Activated CD4-positive, alpha-beta T cell treated with anti-CD3 and anti-CD28 coated beads for 24 hours (primary cell): ENCODE measurements around the gene WIF1.

ENCODE experiments used
- DNase-seq, 2 donors: peaks; one replicate each; pipeline ENCODE4 v3.0.0-alpha.2; 2020; ENCODE audit warnings: low read depth in 2 of 2

The WIF1 gene, protein sequence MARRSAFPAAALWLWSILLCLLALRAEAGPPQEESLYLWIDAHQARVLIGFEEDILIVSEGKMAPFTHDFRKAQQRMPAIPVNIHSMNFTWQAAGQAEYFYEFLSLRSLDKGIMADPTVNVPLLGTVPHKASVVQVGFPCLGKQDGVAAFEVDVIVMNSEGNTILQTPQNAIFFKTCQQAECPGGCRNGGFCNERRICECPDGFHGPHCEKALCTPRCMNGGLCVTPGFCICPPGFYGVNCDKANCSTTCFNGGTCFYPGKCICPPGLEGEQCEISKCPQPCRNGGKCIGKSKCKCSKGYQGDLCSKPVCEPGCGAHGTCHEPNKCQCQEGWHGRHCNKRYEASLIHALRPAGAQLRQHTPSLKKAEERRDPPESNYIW

DNA sequence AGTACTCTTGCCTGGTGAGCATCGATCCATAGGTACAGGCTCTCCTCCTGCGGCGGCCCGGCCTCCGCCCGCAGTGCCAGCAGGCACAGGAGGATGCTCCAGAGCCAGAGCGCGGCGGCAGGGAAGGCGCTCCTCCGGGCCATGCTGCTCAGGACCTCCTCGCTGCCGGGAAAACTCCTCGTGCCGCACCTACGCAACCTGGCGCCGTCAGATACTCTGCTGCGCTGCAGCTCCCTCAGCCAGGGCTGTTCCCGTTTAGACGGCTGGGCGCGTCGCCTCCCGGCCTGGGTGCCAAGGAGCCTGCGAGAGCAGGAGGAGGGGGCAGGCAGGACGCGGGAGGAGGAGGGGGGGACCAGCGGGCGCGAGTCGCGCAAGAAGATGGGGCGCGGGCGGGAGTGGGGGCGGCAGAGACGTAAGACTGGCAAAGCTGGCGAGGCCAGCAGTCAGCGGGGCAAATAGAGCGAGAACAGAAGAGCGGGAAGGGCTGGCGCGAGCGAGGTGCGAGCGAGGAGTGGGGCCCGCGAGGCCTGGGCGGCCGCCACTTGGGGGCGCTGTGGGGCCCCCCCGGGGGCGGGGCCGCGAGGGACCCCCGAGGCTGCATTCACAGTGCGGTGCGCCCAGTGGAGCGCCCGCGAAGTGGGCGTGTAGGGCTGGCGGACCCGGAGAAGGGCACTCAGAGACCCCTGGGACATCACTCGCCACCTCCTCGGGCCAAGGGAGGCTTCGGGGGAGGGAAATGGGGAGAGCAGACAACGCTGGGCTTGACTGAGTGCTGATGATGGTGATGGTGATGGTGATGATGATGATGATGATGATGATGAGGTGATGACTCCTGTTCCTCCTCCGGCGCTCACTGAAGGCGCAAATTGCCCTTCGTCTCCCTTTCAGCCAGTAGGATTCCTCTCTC, at the start of gene WIF1:
Gene WIF1, minus strand, starts transcription at position 257 of the 907 bp plus-strand sequence. Its CDS starts 114 bp downstream, at position 143.
- DNase-seq = peak in 1 of 2 donors; percentile 4

GRCh38 chr12:65170209-65170881, 49.2 kb upstream of the WIF1 start:
- DNase-seq = peak; percentile 40 to 46

DNA sequence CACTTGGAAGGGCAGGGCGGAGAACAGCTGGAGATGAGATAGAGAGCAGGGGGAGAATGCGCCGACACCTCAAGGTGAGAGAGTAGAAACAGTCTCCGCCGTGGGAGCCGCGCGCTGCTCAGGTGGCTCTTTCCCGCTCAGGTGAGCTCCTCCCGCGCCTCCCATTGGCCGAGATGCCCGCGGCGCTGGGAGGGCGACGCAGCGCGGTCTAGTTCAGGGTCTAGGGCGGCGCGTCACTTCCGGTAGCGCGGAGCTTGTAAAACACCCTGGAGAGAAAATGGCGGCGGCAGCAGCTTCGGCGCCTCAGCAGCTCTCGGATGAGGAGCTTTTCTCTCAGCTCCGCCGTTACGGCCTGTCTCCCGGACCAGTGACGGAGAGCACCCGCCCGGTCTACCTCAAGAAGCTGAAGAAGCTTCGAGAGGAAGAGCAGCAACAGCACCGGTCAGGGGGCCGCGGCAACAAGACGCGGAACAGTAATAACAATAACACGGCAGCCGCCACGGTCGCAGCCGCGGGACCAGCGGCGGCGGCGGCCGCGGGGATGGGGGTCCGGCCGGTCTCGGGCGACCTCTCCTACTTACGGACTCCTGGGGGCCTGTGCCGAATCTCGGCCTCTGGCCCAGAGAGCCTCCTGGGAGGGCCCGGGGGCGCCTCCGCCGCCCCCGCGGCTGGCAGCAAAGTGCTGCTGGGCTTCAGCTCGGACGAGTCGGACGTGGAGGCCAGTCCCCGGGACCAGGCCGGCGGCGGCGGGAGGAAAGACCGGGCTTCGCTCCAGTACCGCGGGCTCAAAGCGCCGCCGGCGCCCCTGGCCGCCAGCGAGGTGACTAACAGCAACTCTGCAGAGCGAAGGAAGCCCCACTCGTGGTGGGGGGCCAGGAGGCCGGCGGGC, 48.5 kb upstream of the WIF1 start, which contains the start of gene LEMD3:
Gene LEMD3, plus strand, starts transcription at position 264 of the 889 bp plus-strand sequence. Its CDS starts 14 bp downstream, at position 278.
- DNase-seq = peak; percentile 82 to 85

GRCh38 chr12:65168681-65169319, 47.7 kb upstream of the WIF1 start:
- no peak for DNase-seq

DNA sequence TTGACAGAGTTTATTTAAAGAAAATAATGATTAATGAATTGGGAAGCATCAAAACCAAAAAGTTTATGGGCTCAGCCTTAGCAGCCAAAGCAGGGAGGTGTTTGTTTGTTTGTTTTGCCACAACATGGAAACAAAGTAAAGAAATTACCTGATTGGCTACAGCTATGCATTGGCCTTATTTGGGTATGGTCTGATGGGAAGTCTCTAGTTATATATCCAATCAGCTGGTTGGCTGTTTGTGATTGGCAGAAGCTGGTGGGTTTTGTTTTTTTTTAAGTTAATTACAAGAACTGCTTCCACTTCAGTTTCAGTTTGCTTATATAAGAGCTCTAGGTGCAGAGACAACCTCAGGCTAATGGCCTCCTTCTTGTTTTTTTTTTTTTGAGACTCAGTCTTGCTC, 43.7 kb upstream of the WIF1 start:
- DNase-seq = no peak

- no peak for DNase-seq
Observed at GRCh38 chr12:65164244-65164643, 43.1 kb upstream of the WIF1 start.

DNA sequence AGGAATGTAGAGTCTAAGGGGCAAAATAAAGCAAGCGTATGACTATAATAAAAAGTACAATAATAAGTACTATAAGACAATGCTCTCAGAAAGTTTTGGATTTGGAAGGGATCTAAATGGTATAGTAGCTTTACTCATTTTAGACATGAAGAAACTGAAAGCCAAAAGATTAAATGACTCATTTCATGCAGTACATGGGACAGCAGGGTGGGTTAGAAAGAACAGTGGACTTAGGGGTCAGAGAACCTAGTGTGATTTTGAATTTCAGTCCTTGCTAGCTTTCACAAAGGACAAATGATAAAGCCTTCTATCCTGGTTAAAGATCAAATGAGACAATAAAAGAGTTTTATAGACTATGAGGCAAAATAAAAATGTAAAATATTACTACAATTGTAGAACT, 41.5 kb upstream of the WIF1 start:
- no peak for DNase-seq

- no peak for DNase-seq
Observed at GRCh38 chr12:65157091-65157490, 36.0 kb upstream of the WIF1 start.

DNA sequence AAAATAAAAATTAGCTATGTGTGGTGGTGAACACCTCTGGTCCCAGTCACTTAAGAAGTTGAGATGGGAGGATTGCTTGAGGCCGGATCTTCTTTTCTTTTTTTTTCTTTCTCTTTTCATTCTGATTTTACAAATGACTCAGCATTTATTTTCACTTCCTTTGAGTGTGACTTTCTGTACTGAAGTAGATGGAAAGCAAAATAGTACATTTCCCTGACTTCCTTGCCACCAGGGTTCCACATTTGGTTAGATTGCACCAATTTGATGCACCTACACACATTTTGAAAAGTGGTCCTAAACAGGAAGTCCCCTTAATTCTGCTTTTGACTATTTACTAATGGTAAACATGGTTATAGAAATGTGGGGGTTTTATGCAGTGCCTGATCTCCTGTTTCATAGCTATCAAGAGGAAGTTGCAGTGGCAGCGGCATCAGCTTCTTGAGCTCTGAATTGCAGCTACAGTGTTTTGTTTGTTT, 35.3 kb upstream of the WIF1 start:
- DNase-seq = no peak

GRCh38 chr12:65155784-65156183, 34.7 kb upstream of the WIF1 start:
- no peak for DNase-seq

DNA sequence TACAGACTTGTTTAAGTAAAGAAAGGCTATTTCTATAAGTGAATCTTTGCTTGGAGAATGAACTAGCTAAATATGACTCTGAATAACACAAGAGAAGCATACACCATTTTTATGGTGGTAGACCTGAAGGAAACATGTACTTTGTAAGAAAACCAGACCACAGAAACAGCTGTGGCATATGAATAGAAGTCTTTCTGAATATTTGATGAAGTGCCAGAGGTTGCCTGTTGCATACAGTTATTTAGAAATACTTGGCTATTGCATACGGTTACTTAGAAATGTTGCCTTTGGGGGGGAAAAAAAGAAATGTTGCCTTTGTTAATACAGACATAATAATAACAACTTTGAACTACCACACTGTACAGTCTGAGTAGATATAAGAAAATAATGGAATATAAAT, 31.5 kb upstream of the WIF1 start:
- DNase-seq = no peak

DNA sequence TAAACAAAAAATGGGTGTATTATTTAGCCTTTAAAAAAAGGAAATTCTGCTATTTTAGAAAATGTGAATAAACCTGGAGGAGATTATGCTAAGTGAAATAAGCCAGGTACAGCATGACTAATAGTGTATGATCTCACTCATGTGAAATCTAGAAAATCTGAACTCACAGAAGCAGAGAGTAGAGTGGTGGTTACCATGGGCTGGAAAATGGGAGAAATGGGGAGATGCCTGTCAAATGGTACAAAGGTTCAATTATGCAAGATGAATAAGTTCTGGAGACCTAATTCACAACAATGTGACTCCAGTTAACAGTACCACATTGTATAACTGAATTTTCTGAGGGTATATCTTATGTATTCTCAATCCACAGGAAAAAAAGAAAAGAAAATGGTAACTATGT, 30.9 kb upstream of the WIF1 start:
- no peak for DNase-seq

DNA sequence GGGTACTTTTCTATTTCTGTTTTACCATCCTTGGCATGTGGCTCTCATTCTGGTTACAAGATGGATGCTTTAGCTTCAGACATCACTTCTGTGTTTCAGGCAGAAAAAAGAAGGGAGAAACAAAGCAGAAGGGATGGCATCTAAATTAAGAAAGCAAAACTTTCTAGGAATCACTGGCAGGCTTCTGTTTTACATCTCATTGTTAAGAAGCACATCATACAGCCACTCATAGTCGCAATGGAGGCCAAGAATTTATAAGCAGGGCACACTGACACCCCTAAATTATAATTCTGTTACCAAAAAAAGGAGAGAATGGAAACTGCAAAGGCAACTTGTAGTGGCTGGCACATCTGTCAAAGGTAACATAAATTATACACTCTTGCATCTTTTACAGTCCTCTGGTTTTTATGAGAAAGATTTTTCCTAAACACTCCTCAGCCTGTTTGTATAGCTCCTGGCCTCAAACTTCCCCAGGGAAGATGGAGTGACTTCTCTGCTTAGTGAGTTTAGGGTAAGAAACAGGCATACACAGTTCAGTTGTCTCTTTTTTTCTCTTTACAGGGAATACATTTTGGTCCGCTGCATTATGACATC, 26.3 kb upstream of the WIF1 start:
- no peak for DNase-seq

DNA sequence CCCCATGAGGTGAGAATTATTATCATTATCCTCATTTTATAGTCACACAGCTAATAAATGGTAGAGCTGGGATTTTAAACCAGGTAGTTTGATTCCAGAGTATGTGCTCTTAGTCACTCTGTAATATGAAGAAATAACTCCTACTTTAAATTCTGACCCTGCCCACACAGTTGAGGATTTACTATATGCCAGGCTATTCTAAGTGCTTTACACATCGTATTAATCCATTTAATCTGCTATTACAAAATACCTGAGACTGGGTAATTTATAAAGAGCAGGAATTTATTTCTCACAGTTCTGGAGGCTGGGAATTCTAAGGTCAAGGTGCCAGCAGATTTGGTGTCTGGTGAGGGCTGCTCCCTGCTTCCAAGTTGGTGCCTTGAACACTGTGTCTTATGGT, 19.6 kb upstream of the WIF1 start:
- DNase-seq = no peak

GRCh38 chr12:65139389-65139788, 18.3 kb upstream of the WIF1 start:
- no peak for DNase-seq

DNA sequence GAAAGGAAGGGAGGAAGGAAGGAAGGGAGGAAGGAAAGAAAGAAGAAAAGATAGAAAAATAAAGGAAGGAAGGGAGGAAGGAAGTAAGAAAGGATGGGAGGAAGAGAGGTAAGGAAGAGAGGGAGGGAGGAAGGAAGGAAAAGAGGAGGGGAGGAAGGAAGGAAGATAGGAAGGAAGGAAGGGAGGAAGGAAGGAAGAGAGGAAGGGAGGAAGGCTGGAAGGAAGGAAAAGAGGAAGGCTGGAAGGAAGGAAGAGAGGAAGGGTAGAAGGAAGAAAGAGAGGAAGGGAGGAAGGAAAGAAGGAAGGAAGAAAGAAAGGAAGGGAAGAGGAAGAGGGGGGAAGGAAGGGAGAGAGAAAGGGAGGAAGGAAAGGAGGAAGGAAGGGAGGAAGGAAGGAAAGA, 12.8 kb upstream of the WIF1 start:
- DNase-seq = no peak

GRCh38 chr12:65126482-65126881, 5.4 kb upstream of the WIF1 start:
- DNase-seq = no peak

GRCh38 chr12:65125975-65126374, 4.9 kb upstream of the WIF1 start:
- DNase-seq = no peak

DNA sequence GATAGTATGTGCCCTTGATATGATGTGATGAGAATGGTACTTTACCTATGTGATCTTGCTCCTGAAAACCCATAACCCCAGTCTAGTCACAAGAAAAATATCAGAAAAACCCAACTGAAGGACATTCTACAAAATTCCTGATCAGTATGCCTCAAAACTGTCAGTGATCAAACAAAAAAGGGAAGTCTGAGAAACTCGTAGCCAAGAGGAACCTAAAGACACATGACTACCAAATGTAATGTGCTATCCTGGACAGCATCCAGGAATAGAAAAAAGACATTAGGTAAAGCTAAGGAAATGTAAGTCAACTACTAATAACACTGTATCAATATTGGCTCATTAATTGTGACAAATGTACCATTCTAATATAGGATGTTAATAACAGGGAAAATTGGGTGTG, 4.1 kb upstream of the WIF1 start:
- no peak for DNase-seq

DNA sequence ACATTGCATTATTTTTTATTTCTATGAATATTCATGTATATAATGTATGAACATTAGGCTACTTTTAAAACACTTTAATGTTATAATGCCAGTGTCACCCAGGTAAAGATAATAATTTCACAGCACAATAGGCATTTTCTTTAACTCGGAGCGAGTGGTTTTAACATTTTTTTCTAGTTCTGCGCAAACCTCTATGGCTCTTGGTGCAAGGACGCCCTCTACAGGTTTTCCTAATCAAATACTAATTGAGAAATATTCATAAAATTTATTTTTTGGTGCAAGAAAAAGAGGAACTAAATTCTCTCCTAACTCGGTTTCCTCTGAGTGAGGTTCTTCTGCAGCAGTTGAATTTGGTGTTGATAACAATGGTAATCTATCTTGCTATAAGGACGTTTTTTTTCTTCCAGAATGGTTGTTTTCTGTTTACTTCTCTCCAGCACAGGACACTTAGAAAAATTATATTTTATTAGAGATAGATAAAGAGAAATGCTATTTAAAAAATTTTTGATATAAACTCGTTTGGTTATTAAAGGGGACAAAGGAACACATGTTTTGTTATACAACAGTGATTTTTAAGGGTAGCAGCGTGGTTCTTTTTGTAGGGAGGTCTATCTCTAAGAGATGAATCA, 2.4 kb upstream of the WIF1 start:
- DNase-seq = no peak
